ENCODE results near the gene MCF2L.

MCF2L gene

GRCh38 chr13:112964971-112965492 is 4.0 kb upstream of the MCF2L start:
- peaks cover 30% of the 10 kb centered on the region for H3K27me3 ChIP-seq (replicated peaks)
- no peak overlapping the region for H3K4me3 ChIP-seq (ENCODE audit: low read depth, low read length)
- in situ Hi-C loops (cut with HindIII; ENCODE audit: low pct_ligation_motif_present, low sequenced_read_pairs): no loop called here
- H3K36me3 ChIP-seq (replicated peaks): no peaks in the 10 kb centered on the region
- DNase-seq: no peak
- no peak overlapping the region for H3K27ac ChIP-seq
- TF ChIP-seq CTCF (IDR thresholded peaks at IDR 0.05; ENCODE audit: low read depth, low read length, missing control alignments): no peak

GRCh38 chr13:112965573-112966115 is 3.4 kb upstream of the MCF2L start:
- DNase-seq: no peak
- TF ChIP-seq CTCF (IDR thresholded peaks at IDR 0.05; ENCODE audit: low read depth, low read length, missing control alignments): no peak
- H3K36me3 ChIP-seq (replicated peaks): no peaks in the 10 kb centered on the region
- no peak overlapping the region for H3K27ac ChIP-seq
- in situ Hi-C loops (cut with HindIII; ENCODE audit: low pct_ligation_motif_present, low sequenced_read_pairs): no loop called here
- no peak overlapping the region for H3K4me3 ChIP-seq (ENCODE audit: low read depth, low read length)
- H3K27me3 ChIP-seq (replicated peaks): peaks cover 34% of the 10 kb centered on the region

GRCh38 chr13:112966776-112967175 is 2.2 kb upstream of the MCF2L start:
- DNase-seq: no peak
- H3K27me3 ChIP-seq (replicated peaks): peaks cover 37% of the 10 kb centered on the region
- no peak for TF ChIP-seq CTCF (IDR thresholded peaks at IDR 0.05; ENCODE audit: low read depth, low read length, missing control alignments)

GRCh38 chr13:112967686-112968379 is 1.2 kb upstream of the MCF2L start:
- DNase-seq: no peak
- Histone ChIP-seq H3K4me3 (ENCODE audit: low read depth, low read length) (no peak overlapping the region), H3K27ac (no peak overlapping the region), H3K36me3 (replicated peaks) (no peaks in the 10 kb centered on the region), H3K27me3 (replicated peaks) (peaks cover 37% of the 10 kb centered on the region)
- in situ Hi-C loops (cut with HindIII; ENCODE audit: low pct_ligation_motif_present, low sequenced_read_pairs): no loop called here
- no peak for TF ChIP-seq CTCF (IDR thresholded peaks at IDR 0.05; ENCODE audit: low read depth, low read length, missing control alignments)

More at GRCh38 chr13:112966776-112967175, 2.2 kb upstream of the MCF2L start:
- in situ Hi-C loops (cut with HindIII; ENCODE audit: low pct_ligation_motif_present, low sequenced_read_pairs): no loop called here
- no peak overlapping the region for H3K27ac ChIP-seq
- H3K4me3 ChIP-seq (ENCODE audit: low read depth, low read length): no peak overlapping the region
- no peaks in the 10 kb centered on the region for H3K36me3 ChIP-seq (replicated peaks)

GRCh38 chr13:112968380-112968909 is 569 bp upstream of the MCF2L start:
- no peak for DNase-seq
- Histone ChIP-seq H3K27me3 (replicated peaks) (peaks cover 37% of the 10 kb centered on the region), H3K36me3 (replicated peaks) (no peaks in the 10 kb centered on the region), H3K27ac (no peak overlapping the region), H3K4me3 (ENCODE audit: low read depth, low read length) (no peak overlapping the region)
- TF ChIP-seq CTCF (IDR thresholded peaks at IDR 0.05; ENCODE audit: low read depth, low read length, missing control alignments): no peak
- in situ Hi-C loops (cut with HindIII; ENCODE audit: low pct_ligation_motif_present, low sequenced_read_pairs): no loop called here

Measured in brain microvascular endothelial cell (primary cell).